CD4-positive, alpha-beta T cell treated with Interleukin-4 for 4 hours (primary cell): ENCODE data around the gene GSG1.

ENCODE experiments used
- DNase-seq: peaks from one replicate; pipeline ENCODE4 v3.0.0-alpha.2; 2020

GSG1 gene

GRCh38 chr12:13103391-13104033 lies at the start of gene GSG1:
GSG1 (minus strand) TSS chr12:13103667; CDS start chr12:13103512, 155 bp downstream.
- DNase-seq = peak; percentile 34

- DNase-seq = no peak
These were observed 49.7 kb upstream of the GSG1 start for GRCh38 chr12:13153180-13153579.

- no peak for DNase-seq
These were observed 49.3 kb upstream of the GSG1 start for GRCh38 chr12:13152756-13153155.

GRCh38 chr12:13152281-13152680 lies 48.8 kb upstream of the GSG1 start:
- DNase-seq = no peak

GRCh38 chr12:13149411-13149810 lies 45.9 kb upstream of the GSG1 start:
- no peak for DNase-seq

- DNase-seq = no peak
These were observed 45.0 kb upstream of the GSG1 start for GRCh38 chr12:13148485-13148847.

GRCh38 chr12:13147688-13148484 lies 44.4 kb upstream of the GSG1 start:
- DNase-seq = no peak

GRCh38 chr12:13146336-13146938 lies 43.0 kb upstream of the GSG1 start:
- no peak for DNase-seq

- DNase-seq = no peak
These were observed 40.9 kb upstream of the GSG1 start for GRCh38 chr12:13144266-13144828.

- no peak for DNase-seq
These were observed 39.3 kb upstream of the GSG1 start for GRCh38 chr12:13142747-13143146.

GRCh38 chr12:13141686-13142085 lies 38.2 kb upstream of the GSG1 start:
- DNase-seq = no peak

- no peak for DNase-seq
These were observed 32.1 kb upstream of the GSG1 start for GRCh38 chr12:13135371-13136178.

- DNase-seq = no peak
These were observed 30.4 kb upstream of the GSG1 start for GRCh38 chr12:13133886-13134285.

- no peak for DNase-seq
These were observed 27.5 kb upstream of the GSG1 start for GRCh38 chr12:13130981-13131380.

- DNase-seq = no peak
These were observed 25.0 kb upstream of the GSG1 start for GRCh38 chr12:13128291-13128965.

- no peak for DNase-seq
These were observed 24.0 kb upstream of the GSG1 start for GRCh38 chr12:13127444-13127843.

- no peak for DNase-seq
These were observed 23.0 kb upstream of the GSG1 start for GRCh38 chr12:13126494-13126893.

GRCh38 chr12:13125996-13126395 lies 22.5 kb upstream of the GSG1 start:
- DNase-seq = no peak

GRCh38 chr12:13124656-13125505 lies 21.4 kb upstream of the GSG1 start:
- no peak for DNase-seq

- DNase-seq = no peak
These were observed 18.1 kb upstream of the GSG1 start for GRCh38 chr12:13121568-13121967.

- DNase-seq = no peak
These were observed 16.9 kb upstream of the GSG1 start for GRCh38 chr12:13120413-13120812.
